HG03565 (cell line): Measurements from ENCODE around the gene CENPA.
"Not testable (repeated sequence)": the region's sequence is repeated elsewhere in the genome, so short reads cannot be mapped to it uniquely, and the experiment has no call there.

ENCODE experiments used
- ATAC-seq: cut with Tn5 transposase; IDR thresholded peaks from one replicate; pipeline ENCODE4 v1.9.1; 2021; ENCODE audit warnings: mild to moderate bottlenecking, moderate library complexity; ENCODE audit not compliant: unreplicated experiment

Gene CENPA

DNA sequence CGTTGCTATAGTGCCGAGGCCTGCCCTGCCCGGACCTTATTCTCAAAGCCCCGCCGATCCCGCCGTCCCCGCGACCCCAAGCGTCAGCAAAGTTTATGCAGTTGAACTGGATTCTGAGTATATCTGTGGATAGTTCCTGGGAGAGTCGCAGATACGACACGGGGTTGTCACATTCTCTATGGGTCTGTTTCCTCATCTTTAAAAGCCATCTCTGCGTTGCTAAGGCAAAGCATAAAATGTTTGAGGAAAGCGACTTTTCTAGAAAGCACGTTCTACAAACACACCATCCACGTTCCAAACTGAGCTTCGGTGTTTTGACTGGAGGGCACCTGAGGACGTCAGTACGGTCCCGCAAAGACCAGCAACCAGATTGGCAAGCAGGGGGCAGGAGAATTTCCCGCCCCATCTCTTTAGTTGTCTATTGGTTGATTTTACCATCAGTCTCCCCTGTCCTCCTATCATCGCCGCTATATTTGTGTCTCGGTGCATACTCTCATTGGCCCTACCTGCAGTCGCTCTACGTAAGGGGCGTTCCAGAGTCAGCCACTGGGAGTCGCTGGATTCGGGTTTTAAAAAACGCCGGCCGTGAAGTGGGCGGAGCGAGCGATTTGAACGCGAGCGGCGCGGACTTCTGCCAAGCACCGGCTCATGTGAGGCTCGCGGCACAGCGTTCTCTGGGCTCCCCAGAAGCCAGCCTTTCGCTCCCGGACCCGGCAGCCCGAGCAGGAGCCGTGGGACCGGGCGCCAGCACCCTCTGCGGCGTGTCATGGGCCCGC is at the start of gene CENPA:
CENPA (plus strand) TSS at position 626 of the 776 bp plus-strand sequence; CDS start at position 767, 141 bp downstream.
- ATAC-seq = peak; percentile 96

DNA sequence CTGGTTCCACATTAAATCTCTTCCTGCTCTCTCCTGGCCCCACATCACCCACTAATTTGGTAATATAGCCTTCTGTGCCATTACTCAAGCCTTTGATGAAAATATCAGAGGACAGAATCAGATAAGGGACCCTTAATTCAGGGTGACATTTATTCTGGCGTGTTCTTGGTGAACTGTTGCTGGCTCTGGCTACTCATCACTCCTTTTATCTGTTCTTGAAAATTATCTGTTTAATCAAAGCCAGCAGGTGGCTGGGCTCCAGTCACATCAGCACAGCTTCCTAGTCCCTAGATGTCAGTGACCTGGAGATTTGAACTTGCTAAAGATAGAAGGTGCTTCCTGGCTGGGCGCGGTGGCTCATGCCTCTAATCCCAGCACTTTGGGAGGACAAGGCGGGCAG is 48.6 kb upstream of the CENPA start:
- ATAC-seq = no peak

DNA sequence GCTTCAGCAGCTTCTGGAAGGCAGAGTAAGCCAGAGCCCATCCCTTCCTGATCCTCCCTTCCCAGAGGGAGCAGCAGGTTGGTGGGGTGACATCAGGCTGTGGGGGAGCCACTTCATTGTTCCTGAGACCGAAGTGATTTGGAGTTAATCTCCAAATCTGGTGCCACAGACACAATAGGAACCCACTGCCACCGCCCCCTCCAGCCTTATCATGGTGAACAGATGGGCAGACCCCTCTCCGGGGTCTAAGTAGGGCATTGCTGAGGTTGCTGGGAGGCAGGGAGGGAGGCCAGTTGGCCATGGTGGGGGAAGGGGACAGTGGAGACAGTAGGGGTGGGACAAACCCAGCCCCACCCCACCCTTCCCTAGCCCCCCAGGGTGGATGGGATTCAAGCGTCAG is 47.4 kb upstream of the CENPA start:
- no peak for ATAC-seq

DNA sequence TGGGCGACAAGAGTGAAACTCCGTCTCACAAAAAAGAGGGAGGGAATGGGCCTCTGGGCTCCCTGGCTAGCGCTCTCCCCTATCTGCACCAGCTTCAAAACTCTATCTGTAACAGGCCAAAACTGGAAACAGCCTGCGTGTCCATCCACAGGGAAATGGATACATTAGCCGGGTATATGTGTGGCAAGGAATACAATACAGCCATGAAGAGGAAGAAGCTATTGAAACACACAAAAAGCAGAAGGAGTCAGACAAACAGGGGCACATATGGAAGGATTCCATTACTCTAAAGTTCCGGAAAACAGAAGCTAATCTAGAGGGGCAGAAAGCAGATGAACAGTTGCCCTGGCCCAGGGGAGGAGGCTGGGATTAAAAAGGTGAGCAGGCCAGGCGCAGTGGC is 46.3 kb upstream of the CENPA start:
- ATAC-seq = no peak

DNA sequence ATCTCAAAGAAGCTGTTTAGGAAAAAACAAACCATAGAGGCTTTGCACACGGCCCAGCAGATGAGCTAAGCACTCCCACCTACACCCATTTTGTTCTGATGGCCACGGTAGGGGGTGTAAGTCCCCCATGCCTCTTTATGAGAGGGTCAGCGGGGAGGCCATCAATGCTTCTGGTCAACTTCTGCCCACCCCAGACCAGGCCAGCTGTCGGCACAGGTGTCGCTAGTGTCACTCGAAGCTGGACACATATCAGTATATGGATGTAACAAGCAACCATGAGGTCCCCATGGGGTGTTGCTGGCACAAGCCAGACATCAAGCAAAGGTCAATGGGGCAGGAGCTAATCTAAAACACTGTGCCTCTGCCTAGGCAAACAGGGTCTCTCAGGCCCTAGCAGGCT is 45.5 kb upstream of the CENPA start:
- ATAC-seq = no peak

DNA sequence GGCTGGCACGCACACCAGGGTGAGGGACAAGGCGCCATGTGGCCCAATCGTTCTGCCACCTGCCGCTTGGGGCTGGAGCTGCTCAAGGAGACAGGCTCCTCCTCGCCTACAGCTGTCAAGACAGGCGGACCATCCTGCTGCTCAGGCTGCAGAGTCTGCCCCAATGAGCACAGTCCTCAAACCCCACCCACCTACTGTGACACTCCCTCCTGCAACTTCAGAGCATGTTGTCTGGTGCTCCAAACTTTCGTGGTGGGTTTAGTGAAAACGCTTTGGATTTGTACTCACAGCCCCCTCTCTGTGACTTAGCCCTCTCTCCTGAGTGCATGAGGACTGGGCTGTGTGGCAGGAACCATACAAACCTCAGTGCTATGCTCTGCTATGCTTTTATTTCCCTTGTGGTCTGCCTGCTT is 45.0 kb upstream of the CENPA start:
- ATAC-seq = no peak

DNA sequence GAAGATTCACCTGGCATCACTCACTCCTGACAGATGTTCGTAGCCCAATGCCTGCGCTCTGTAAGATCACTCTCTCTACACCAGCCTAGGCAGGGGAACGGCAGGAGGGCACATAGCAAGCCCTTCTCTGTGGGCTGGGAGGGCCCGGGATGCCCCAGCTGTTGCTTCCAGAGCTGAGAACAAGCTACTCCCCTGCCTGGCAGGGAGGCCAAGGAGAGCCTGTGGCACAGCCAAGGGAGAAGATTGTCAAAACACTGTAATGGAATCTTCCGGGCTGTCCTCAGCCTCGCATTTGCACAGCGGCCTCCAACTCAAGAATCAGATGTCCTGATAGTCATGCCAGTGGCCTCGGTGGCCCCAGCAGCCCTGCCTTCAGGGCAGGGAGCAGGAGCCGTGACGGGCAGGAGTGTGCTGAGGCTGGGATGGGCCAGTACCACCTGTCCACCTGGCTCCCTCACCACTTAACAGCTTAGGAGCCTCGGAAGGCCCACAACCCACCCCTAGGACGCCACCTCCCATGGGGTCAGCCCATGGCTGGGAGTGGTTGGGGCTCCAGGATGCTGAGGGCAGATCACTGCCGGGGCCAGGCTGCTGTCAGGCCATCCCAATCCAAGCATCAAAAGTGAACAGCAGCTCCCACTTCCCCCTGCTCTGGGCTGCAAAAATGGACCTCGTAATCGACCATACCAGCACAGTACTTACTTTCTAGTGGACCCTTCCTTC is 43.6 kb upstream of the CENPA start:
- ATAC-seq = no peak

DNA sequence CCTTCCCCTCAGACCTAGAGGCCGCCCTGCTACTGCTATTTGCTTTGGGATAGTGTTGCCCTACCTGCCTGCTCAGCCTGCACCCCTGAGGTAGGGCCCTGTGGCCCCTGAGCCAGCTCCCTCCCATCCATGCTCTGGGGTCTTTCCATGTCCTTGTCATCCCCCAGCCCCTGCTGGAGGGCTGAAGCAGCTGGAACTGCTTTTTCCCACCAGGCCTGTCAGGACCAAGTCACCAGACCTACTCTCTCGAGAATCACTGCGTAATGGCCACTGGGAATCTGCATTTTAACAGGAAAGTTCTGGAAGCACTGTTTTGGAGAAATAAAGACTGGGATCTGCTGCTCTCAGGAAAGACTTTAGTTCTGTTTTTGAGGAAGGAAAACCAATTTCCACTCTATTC is 42.0 kb upstream of the CENPA start:
- ATAC-seq = no peak

DNA sequence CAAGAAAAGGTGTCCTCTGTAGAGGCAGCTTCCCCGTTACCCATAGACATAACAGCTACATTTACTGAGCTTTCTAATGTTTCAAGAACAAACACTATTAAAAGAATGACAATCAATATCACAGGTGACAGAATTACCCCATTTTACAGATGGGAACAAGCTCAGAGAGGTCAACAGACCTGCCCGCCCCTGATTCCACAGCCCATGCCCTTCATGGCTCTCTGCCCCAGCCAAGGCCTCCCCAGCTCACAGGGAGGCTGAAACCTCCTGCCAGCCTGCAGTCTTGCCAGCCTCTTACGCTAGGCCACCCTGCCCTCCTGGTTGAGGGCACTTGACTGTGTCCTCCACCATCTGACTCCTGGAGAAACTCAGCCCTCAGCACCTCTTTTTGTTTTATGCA is 40.9 kb upstream of the CENPA start:
- ATAC-seq = no peak

DNA sequence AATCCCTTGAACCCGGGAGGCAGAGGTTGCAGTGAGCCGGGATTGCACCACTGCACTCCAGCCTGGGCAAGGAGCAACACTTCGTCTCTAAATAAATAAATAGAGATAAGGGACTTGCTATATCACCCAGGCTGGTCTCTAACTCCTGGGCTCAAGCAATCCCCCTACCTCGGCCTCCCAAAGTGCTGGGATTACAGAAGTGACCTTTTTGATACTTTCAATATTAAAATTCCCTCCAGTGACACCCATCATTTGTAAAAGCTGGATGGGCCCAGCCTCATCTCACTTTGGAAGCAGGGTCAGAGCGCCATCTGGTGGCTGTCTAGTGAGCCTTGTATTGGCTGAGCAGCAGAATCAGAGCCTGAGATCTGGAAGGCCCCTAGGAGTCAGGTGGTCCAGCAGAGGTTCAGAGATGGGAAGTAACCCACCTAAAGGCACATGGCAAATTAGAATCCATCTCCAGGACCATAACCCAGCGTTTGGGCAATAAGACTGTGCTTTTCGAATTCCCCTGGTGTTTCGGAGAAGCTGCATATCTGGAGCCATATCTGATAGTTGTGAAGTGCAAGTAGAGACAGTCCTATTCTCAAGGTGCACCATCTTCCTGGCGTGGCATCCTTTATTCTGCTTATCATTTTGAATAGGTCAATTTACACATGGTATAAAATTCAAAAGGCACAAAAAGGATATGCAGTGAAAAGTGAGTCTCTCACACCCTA is 40.1 kb upstream of the CENPA start:
- ATAC-seq = no peak

DNA sequence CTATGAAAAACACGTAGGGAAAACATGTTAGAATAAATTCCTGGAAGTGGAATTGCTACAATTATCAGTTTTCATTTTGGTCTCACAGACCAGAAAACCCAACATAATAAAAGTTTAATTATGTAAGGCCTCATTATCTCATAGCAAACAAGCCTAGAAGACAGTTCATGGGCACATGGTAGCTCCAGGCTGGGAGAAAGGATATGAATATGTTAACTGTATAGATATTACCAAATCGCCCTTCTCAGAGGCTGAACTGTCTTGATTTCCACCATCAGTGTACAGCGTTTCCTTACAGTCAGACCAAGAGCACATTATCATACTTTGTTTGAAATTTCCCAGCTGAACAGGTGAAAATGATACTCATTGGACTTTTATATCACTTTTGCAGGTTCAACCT is 38.9 kb upstream of the CENPA start:
- ATAC-seq = no peak

DNA sequence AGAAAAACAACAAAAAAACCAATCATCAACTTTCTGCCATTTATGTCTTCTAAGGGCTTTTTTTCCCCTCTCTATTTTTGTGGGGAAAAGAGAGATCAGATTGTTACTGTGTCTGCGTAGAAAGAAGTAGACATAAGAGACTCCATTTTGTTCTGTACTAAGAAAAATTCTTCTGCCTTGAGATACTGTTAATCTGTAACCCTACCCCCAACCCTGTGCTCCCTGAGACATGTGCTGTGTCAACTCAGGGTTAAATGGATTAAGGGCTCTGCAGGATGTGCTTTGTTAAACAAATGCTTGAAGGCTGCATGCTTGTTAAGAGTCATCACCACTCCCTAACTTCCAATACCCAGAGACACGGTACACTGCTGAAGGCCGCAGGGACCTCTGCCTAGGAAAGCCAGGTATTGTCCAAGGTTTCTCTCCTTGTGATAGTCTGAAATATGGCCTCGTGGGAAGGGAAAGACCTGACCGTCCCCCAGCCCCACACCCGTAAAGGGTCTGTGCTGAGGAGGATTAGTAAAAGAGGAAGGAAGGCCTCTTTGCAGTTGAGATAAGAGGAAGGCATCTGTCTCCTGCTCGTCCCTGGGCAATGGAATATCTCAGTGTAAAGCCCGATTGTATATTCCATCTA is 36.0 kb upstream of the CENPA start:
- ATAC-seq = not testable (repeated sequence)

DNA sequence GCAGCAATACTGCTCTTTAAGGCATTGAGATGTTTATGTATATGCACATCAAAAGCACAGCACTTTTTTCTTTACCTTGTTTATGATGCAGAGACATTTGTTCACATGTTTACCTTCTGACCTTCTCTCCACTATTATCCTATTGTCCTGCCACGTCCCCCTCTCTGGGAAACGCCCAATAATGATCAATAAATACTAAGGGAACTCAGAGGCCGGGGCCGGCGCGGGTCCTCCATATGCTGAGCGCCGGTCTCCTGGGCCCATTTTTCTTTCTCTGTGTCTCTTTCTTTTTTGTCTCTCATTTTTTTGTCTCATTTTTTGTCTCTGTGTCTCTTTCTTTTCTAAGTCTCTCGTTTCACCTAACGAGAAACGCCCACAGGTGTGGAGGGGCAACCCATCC is 35.4 kb upstream of the CENPA start:
- ATAC-seq = not testable (repeated sequence)

DNA sequence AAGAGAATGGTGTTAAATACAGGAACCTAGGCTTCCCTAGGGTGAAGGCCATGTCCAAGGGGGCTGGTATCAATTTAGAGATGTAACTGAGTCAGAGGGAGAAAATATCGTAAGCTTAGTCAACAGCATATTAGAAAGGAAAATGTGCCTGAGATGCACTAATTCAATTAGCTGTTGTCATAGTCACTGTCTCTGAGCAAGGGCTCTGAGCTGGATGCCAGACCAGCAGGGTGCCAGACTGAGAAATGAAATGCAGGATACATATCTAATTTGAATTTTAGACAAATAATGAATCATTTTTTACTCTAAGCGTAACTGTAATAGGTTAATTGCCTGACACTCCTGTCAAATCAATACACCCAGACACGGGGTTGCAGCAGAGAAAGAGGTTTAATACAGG is 33.2 kb upstream of the CENPA start:
- no peak for ATAC-seq

DNA sequence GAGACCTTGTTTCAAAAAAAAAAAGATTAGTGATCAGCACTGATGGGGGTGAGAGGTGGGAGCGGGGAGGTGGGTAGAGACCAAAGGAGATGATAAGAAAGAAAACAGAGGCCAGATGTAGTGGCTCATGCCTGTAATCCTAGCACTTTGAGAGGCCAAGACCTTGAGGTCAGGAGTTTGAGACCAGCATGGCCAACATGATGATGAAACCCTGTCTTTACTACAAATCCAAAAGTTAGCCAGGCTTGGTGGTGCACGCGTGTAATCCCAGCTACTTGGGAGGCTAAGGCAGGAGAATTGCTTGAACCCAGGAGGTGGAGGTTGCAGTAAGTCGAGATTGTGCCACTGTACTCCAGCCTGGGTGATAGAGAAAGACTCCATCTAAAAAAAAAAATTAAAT is 31.3 kb upstream of the CENPA start:
- no peak for ATAC-seq

DNA sequence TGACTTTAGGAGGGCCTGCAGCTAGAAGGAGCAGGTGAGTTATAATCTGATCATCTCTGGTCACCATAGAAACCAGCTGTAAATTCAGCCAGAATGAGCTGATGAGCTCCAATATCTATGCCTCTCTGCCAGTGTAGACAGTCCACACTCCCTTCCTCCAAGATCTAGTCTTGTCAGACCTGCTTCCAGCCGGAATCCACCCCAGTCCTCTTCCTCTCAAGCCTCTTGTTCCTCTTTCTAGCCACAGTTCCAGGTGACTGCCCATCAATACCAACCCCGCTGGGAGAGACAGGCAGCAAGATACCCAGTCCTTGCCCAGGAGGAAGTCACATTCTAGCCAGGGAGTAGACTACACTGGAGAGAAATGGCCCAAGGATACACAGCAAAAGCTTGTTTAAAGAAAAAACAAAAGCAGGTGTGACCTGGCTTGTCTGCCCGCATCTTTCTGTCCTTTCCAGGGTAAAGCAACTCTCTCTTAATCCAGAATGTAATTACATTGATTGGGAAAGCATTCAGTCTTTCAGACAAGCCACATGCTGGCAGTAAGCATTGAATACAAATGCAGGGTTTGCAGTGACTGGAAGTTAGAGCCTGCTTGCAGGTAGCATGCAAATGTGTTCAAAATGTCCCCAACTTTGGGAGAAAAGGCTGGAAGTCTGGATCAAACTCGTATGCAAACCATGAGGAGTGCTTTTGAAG is 30.7 kb upstream of the CENPA start:
- ATAC-seq = no peak

DNA sequence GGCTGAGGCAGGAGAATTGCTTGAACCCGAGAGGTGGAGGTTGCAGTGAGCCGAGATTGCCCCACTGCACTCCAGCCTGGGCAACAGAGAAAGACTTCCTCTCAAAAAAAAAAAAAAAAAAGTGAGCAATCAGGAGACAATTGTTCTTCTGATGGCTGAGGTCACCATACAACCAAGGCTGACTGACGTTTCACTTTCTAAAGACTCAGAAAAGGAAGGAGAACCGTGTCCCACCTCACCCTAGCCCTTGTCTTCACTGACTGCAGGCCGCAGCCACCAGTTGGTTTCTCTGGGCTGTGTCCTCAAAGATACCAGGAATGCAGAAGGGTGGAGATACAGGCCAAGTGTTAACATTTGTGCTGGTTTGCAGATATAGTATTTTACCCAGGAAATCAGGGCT is 29.5 kb upstream of the CENPA start:
- ATAC-seq = no peak

DNA sequence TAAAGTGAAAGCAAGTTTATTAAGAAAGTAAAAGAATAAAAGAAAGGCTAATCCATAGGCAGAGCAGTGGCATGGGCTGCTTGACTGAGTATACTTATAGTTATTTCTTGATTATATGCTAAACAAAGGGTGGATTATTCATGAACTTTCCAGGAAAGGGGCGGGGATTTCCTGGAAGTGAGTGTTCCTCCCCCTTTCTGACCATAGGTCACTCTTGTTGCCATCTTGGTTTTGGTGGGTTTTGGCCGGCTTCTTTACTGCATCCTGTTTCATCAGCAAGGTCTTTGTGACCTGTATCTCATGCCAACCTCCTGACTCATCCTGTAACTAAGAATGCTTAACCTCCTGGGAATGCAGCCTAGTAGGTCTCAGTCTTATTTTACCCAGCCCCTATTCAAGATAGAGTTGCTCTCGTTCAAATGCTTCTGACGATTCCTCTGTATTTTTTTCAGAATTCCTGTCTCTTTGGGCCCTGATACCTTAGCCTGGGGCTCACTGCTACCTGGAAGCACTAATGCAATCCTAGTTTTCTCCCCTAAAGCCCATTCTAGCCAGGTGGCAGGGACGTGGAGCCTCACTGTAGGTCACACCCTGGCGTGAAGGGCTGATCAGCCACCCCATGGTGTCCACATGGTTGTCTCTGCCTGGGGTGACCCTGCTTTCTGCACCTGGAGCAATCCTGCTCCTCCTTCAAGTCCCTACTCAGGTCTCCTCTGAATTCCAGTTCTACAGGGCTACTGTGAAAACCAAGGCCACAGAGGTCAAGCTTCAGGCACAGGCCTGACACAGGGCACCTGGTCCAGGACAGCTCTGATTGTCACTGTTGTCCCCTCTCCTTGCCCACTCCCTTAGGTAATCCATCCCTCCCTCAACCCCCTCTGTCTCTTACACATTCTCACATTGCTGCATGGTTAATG is 27.7 kb upstream of the CENPA start:
- no peak for ATAC-seq

DNA sequence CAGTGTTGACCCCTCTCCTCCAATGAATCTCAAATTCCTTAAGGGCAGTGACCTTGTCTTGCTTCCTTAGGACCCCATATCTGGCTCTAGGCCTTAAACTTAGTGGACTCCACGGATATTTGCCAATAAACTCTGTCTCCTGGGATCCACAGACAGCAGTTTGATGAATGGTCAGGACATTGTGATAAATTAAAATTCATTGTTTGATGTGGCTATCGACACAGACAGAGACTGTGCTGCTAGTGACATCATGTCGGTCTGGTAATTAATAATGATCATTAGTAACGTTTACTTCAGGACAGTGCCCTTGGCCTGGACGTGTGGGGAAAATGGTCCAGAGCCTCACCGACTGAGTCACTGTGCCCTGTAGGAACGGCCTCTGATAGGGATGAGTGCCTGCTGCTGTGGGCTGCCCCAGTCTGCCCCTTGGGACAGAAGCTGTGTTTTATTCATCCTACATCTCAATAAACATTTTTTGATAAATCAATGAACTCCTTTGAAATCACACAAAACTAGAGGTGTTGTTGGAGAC is 27.0 kb upstream of the CENPA start:
- no peak for ATAC-seq
